Heart right ventricle (tissue), 16 donors: ENCODE results near the gene RFX8. TPM values are rescaled to one million over a fixed set of nuclear protein-coding genes. Genes with fewer than 3 reads are reported as not detected.

ENCODE experiments used
- ATAC-seq, 8 donors: fragments of 200-7000 bp; cut with Tn5 transposase; one replicate each; pipeline ENCODE4 v1.9.1; 2020; ENCODE audit warnings: mild to moderate bottlenecking in 8 of 8, moderate library complexity in 8 of 8, moderate number of reproducible peaks in 1 of 8
- DNase-seq, 2 donors: peaks; one replicate each; pipeline ENCODE4 v3.0.0-alpha.2; 2020
- H3K27ac ChIP-seq, 10 donors: fragments of 200-600 bp; sonication (generic) in 2 of 10; one replicate each; pipeline versions ENCODE4 v1.5.0 to v1.8.0; 2020 to 2022; ENCODE audit warnings: mild to moderate bottlenecking in 3 of 10
- H3K27me3 ChIP-seq, 7 donors: fragments of 200-600 bp; one replicate each; pipeline ENCODE4 v1.8.0; 2021 to 2022; ENCODE audit warnings: mild to moderate bottlenecking in 2 of 7
- H3K36me3 ChIP-seq, 9 donors: fragments of 200-600 bp; sonication (generic) in 1 of 9; one replicate each; pipeline versions ENCODE4 v1.5.0 to v1.8.0; 2020 to 2022; ENCODE audit warnings: mild to moderate bottlenecking in 2 of 9
- H3K4me1 ChIP-seq, 9 donors: fragments of 200-600 bp; sonication (generic) in 1 of 9; one replicate each; pipeline versions ENCODE4 v1.5.0 to v1.8.0; 2020 to 2022; ENCODE audit warnings: mild to moderate bottlenecking in 4 of 9
- H3K4me3 ChIP-seq, 10 donors: fragments of 200-600 bp; sonication (generic) in 2 of 10; one replicate each; pipeline versions ENCODE4 v1.5.0 to v1.8.0; 2020 to 2022; ENCODE audit warnings: mild to moderate bottlenecking in 7 of 10, moderate library complexity in 2 of 10
- H3K9me3 ChIP-seq, 11 donors: fragments of 200-600 bp in 10 of 11; sonication (generic) in 2 of 11; one replicate each; pipeline versions ENCODE4 v1.5.0 to v1.8.0; 2013 to 2022; ENCODE audit warnings: mild to moderate bottlenecking in 2 of 11, control low read depth in 1 of 11, moderate library complexity in 1 of 11
- CTCF ChIP-seq, 9 donors: fragments of 200-600 bp; sonication (generic) in 2 of 9; IDR thresholded peaks; one replicate each; pipeline versions ENCODE4 v1.5.0 to v1.8.0; 2021 to 2022; ENCODE audit warnings: antibody characterized with exemption in 9 of 9, mild to moderate bottlenecking in 5 of 9, moderate library complexity in 1 of 9
- WGBS, 2 donors: extraction: QIAGEN DNeasy Blood & Tissue Kit; methylation state at CpG; one replicate each; pipeline ENCODE4 v1.1.7; 2013; ENCODE audit warnings: inconsistent platforms in 1 of 2; 5-methylcytosine and 5-hydroxymethylcytosine counted together
- intact Hi-C, 10 donors: fragments of 100-400 bp; cut with DNase I; formaldehyde crosslinking; loops; one replicate each; pipeline versions ENCODE4 v1.11.1 to v1.14.2; 2022
- polyA plus RNA-seq, 2 donors: library from polyadenylated mRNA; stranded (reverse); fragments of 200-250 nt; gene quantifications; one replicate each; pipeline ENCODE4 v1.2.3, GENCODE V29; 2013
- total RNA-seq, 10 donors: library from RNA; stranded (reverse); fragmentation: NEBNext Ultra II Directional in 3 of 10; extraction: Animal tissue kit (Norgen Biotek cat#: 25700) in 3 of 10; gene quantifications; one replicate each; pipeline versions ENCODE4 v1.2.1 to v1.2.4, GENCODE V29; 2021 to 2023
- donor health status: Arrhythmogenic right ventricular cardiomyopathy.
- donor health status: ischemic (EF 13 %, LVEDD 7.1; RV severe dilation, severe dysfunction).
- donor health status: healthy with polysubstance abuse.
- donor health status: DM: no; HTN: yes; CAD: no.
- donor health status: DM: no; HTN: no; CAD: no.
- donor health status: ischemic (EF 25% LVEDD 6.9; RV normal size, moderate dysfunction).
- donor health status: ischemic (EF 25% LVEDD 5.7; RV mildly dilated, moderate dysfunction).
- donor health status: healthy.
- donor health status: DM: yes; HTN: yes; CAD: no.
- donor health status: Ischemic cardiomyopathy.
- donor health status: ischemic (EF 35%, LVEDD 5.7; RV mildly dilated, moderate dysfunction).
- donor health status: nonischemic (EF 11% LVEDD 7.7; RV severe dilation, severe dysfunction).
- donor health status: DM: yes; HTN: yes; CAD: no.
- donor health status: PGD.
- donor health status: ischemic (EF 29% LVEDD 5.4; RV normal size, mild dysfunction).
- donor health status: nonischemic (EF 23%, LVEDD 6.1; RV moderate dilation, normal function).

The RFX8 gene
- total and polyA plus RNA-seq, 12 donors, result 0.15 to 0.44 (median 0.16) TPM; not detected in 5

- TF ChIP-seq CTCF (IDR thresholded peaks at IDR 0.05), result peak in 4 of 9 donors; percentile 9 to 44 (median 24)
- ATAC-seq, result peak in 1 of 8 donors; percentile 37
- 77 to 83% methylated on average over 7 of the region's 7 CpGs for WGBS, 2 donors
Observed at GRCh38 chr2:101349893-101350662, 124.8 kb downstream of the RFX8 start.

DNA sequence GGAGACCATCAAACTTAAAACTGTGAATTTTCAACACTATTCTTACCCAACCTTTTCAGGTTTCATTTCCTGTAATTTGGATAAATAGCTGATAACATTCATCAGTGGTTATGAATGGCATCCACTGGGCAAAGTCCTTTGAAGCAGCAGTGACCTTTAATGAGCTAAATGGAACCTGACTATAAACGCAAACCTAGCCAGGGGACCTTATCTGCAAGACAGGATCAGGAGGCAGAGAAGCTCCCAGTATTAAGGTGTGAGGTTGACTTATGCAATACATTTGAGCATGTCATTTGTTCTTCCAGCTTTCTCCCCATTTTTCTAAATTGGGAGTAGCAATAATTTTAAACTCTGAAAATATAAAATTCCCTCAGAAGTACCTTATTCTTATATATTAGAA is 126.0 kb downstream of the RFX8 start:
- H3K27me3 ChIP-seq, result no peaks in the 10 kb centered on the region
- ATAC-seq (no peak), DNase-seq (no peak)
- no peaks in the 10 kb centered on the region for H3K36me3 ChIP-seq
- WGBS, 2 donors, result 72 to 89% methylated on average over 1 of the region's 1 CpG
- intact Hi-C loops, result loop anchor here in 1 of 10 donors (10.0 kb wide), 1 partner anchor 1106 kb away; no protein-coding TSS in a partner anchor
- H3K4me3 ChIP-seq, result no peak overlapping the region
- no peaks in the 10 kb centered on the region for H3K4me1 ChIP-seq
- no peaks in the 10 kb centered on the region for H3K9me3 ChIP-seq
- no peak overlapping the region for H3K27ac ChIP-seq
- TF ChIP-seq CTCF (IDR thresholded peaks at IDR 0.05), result no peak

More at GRCh38 chr2:101349893-101350662, 124.8 kb downstream of the RFX8 start:
- H3K4me1 ChIP-seq, result no peaks in the 10 kb centered on the region
- no peaks in the 10 kb centered on the region for H3K27me3 ChIP-seq
- H3K4me3 ChIP-seq, result no peak overlapping the region
- no peaks in the 10 kb centered on the region for H3K9me3 ChIP-seq
- intact Hi-C loops, result loop anchor here in 1 of 10 donors (10.0 kb wide), 1 partner anchor 1105 kb away; no protein-coding TSS in a partner anchor
- H3K27ac ChIP-seq, result no peak overlapping the region
- no peaks in the 10 kb centered on the region for H3K36me3 ChIP-seq
- no peak for DNase-seq

Other genes starting within 250 kb of the RFX8 start
- 10 to 100 TPM; 37.8 to 77.1 (median 45.8) TPM for gene CNOT11, start 222.2 kb downstream of the RFX8 start, total RNA-seq
- 10 to 100 TPM; 14.5 to 20.7 TPM for gene CNOT11, start 222.2 kb downstream of the RFX8 start, polyA plus RNA-seq
- 10 to 100 TPM; 11.0 to 25.5 (median 12.5) TPM for gene RNF149, start 166.4 kb downstream of the RFX8 start, total RNA-seq
- 10 to 100 TPM; 11.8 to 40.8 TPM for gene RNF149, start 166.4 kb downstream of the RFX8 start, polyA plus RNA-seq
- gene CREG2, start 87.6 kb downstream of the RFX8 start, total RNA-seq, result 1 to 10 TPM in 1 of 10 donors, under 1 TPM in 6, not detected in 3; 0.24 to 1.4 (median 0.70) TPM
- not detected for gene CREG2, start 87.6 kb downstream of the RFX8 start, polyA plus RNA-seq
- gene MAP4K4, start 222.6 kb upstream of the RFX8 start, total RNA-seq, result 100 to 1,000 TPM in 5 of 10 donors, 10 to 100 TPM in 5; 74.5 to 116 (median 96.0) TPM
- 10 to 100 TPM; 44.3 to 46.2 TPM for gene MAP4K4, start 222.6 kb upstream of the RFX8 start, polyA plus RNA-seq